Measurements from ENCODE around the gene TRERF1.

Gene TRERF1

DNA sequence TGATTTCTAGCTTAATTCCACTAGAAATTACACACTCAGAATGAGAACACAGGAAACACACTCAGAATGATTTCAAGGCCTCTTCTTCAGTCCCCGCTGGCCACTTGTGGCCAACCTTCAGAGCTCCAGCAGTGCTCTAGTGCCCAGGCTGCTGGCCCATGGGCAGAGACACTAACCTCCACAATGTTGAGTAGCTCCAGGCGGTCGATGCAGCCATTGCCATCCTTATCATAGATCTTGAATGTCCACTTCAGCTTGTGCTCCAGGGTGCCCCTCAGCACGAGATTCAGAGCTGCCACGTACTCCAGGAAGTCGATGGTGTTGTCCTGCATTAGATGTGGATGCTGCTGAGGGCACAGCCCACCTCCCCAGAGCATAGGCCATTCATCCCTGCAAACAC lies 263.3 kb downstream of the TRERF1 start:
- Histone ChIP-seq H3K27ac (no peak overlapping the region), H3K4me3 (ENCODE audit: low read depth, low read length) (no peak overlapping the region), H3K27me3 (replicated peaks) (no peaks in the 10 kb centered on the region), H3K36me3 (replicated peaks) (no peaks in the 10 kb centered on the region)
- TF ChIP-seq, protein P1, sequence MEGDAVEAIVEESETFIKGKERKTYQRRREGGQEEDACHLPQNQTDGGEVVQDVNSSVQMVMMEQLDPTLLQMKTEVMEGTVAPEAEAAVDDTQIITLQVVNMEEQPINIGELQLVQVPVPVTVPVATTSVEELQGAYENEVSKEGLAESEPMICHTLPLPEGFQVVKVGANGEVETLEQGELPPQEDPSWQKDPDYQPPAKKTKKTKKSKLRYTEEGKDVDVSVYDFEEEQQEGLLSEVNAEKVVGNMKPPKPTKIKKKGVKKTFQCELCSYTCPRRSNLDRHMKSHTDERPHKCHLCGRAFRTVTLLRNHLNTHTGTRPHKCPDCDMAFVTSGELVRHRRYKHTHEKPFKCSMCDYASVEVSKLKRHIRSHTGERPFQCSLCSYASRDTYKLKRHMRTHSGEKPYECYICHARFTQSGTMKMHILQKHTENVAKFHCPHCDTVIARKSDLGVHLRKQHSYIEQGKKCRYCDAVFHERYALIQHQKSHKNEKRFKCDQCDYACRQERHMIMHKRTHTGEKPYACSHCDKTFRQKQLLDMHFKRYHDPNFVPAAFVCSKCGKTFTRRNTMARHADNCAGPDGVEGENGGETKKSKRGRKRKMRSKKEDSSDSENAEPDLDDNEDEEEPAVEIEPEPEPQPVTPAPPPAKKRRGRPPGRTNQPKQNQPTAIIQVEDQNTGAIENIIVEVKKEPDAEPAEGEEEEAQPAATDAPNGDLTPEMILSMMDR (IDR thresholded peaks at IDR 0.05; ENCODE audit: low read depth, low read length, missing control alignments) = no peak
- no peak for DNase-seq
- in situ Hi-C loops (cut with HindIII; ENCODE audit: low pct_ligation_motif_present, low sequenced_read_pairs) = no loop called here

DNA sequence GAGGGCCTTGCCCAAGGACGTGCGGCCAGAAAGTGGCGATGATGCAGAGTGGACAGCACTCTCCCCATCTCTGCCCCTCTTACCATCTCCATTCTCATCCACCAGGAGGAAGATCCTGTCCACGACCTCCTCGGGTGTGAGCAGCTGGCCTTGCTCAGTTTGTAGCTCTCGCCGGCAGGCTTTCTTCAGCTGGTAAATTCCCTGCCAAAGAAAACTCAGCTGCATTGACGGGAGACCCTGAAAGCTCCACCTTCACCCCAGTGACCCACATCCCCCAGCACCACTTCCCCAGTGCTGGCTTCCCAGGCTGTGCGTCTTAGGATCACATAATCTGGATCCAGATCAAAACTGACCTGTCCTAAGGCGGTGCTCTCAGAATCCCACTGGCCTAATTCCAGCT lies 266.1 kb downstream of the TRERF1 start:
- no peak overlapping the region for H3K4me3 ChIP-seq (ENCODE audit: low read depth, low read length)
- DNase-seq = no peak
- in situ Hi-C loops (cut with HindIII; ENCODE audit: low pct_ligation_motif_present, low sequenced_read_pairs) = no loop called here

DNA sequence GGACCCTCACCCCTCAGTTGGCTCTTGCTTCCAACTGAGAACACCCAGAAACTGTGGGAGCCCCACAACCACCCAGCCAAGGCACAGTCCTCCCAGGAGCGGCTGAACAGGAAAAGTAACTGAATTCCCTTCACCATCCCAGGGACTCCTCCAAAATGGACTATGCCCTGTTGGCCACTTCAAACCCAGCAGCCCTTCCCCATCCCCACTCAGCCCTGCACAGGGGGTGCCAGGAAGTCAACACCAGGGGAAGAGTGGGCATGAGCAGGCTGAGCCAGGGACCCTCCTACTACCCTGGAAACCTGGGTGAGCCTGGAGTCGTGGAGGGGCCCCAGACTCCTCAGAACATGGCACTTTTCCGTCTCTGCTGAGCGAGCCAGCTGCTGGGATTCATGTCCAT lies 267.3 kb downstream of the TRERF1 start:
- TF ChIP-seq, protein P1 (IDR thresholded peaks at IDR 0.05; ENCODE audit: low read depth, low read length, missing control alignments) = no peak
- Histone ChIP-seq H3K27me3 (replicated peaks) (no peaks in the 10 kb centered on the region), H3K36me3 (replicated peaks) (no peaks in the 10 kb centered on the region), H3K4me3 (ENCODE audit: low read depth, low read length) (no peak overlapping the region), H3K27ac (no peak overlapping the region)
- in situ Hi-C loops (cut with HindIII; ENCODE audit: low pct_ligation_motif_present, low sequenced_read_pairs) = no loop called here
- DNase-seq = no peak

More for the DNA sequence above, 266.1 kb downstream of the TRERF1 start:
- TF ChIP-seq, protein P1 (IDR thresholded peaks at IDR 0.05; ENCODE audit: low read depth, low read length, missing control alignments) = no peak
- Histone ChIP-seq H3K27me3 (replicated peaks) (no peaks in the 10 kb centered on the region), H3K36me3 (replicated peaks) (no peaks in the 10 kb centered on the region), H3K27ac (no peak overlapping the region)

DNA sequence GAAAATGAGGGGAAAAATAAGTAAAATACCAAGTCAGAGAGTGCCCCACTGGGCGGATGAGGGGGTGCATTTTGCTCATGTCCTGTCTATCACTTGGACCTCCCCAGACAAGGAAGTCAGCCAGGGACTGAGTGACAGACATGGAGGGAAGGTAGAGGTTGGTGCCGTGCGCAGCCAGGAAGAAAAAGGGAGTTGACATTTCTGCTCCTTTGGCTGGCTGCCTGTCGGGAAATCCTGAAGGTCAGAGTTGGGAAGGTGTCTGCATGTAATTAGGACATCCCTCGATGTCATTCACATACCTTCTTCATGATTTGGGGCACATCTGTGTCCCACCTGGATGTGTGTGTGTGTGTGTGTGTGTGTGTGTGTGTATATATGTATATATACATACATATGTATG lies 269.6 kb downstream of the TRERF1 start:
- in situ Hi-C loops (cut with HindIII; ENCODE audit: low pct_ligation_motif_present, low sequenced_read_pairs) = no loop called here

DNA sequence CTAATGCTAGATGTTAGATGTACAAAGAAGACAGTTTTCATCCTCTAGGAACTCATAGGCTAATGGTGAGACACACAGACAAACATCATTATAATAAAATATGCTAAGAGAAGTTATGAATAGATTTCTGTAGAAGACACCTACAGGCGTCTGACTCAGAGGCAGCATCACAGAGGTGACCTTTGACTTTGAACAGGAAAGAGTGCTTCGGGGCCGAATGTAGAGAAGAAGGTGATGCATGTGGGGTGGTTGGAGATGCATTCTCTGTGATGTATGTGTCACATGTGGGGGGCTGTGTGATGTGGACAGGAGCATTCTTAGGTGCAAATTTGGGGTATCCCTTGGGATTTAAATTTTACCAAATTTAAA lies 271.8 kb downstream of the TRERF1 start:
- Histone ChIP-seq H3K4me3 (ENCODE audit: low read depth, low read length) (no peak overlapping the region), H3K27ac (no peak overlapping the region), H3K36me3 (replicated peaks) (no peaks in the 10 kb centered on the region), H3K27me3 (replicated peaks) (no peaks in the 10 kb centered on the region)
- TF ChIP-seq, protein P1 (IDR thresholded peaks at IDR 0.05; ENCODE audit: low read depth, low read length, missing control alignments) = no peak
- no peak for DNase-seq
- in situ Hi-C loops (cut with HindIII; ENCODE audit: low pct_ligation_motif_present, low sequenced_read_pairs) = no loop called here

More for the DNA sequence above, 269.6 kb downstream of the TRERF1 start:
- Histone ChIP-seq H3K36me3 (replicated peaks) (no peaks in the 10 kb centered on the region), H3K27me3 (replicated peaks) (no peaks in the 10 kb centered on the region), H3K4me3 (ENCODE audit: low read depth, low read length) (no peak overlapping the region), H3K27ac (no peak overlapping the region)
- TF ChIP-seq, protein P1 (IDR thresholded peaks at IDR 0.05; ENCODE audit: low read depth, low read length, missing control alignments) = no peak
- DNase-seq = no peak

DNA sequence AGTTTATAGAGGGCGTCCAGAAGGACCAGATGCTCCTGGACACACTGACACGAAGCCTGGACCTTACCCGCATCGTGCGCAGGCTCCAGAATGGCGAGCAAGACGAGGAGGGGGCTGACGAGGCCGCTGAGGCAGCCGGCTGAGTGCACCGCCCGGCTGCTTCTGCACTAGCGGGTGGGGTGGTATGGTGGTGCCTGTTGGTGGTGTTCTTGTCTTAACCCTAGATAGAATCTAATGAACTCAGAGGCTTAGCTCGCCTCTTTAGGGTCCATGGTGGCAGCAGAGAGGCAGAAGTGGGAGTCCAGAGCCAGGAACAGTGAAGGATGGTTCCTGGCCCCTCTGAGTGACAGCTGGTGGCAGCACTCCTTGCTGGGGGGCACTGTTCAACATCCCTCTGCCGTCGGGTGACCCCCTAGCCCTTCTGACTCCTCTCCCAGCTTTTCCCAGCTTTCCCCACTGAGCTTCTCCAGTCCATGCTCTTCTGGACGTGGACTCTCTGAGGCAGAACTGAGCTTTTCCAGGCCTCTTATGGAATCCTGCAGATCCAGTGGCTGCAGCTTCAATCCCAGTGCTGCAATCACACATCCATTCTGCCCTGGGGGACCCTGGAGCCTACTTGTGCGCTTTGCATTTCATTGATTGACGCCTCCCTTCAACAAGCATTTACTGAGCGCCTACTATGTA lies 272.3 kb downstream of the TRERF1 start:
- H3K27ac ChIP-seq = no peak overlapping the region
- in situ Hi-C loops (cut with HindIII; ENCODE audit: low pct_ligation_motif_present, low sequenced_read_pairs) = no loop called here
- DNase-seq = no peak
- H3K27me3 ChIP-seq (replicated peaks) = no peaks in the 10 kb centered on the region
- H3K36me3 ChIP-seq (replicated peaks) = no peaks in the 10 kb centered on the region
- no peak overlapping the region for H3K4me3 ChIP-seq (ENCODE audit: low read depth, low read length)
- TF ChIP-seq, protein P1 (IDR thresholded peaks at IDR 0.05; ENCODE audit: low read depth, low read length, missing control alignments) = no peak
